ENCODE data around the gene CDK14.

DNA sequence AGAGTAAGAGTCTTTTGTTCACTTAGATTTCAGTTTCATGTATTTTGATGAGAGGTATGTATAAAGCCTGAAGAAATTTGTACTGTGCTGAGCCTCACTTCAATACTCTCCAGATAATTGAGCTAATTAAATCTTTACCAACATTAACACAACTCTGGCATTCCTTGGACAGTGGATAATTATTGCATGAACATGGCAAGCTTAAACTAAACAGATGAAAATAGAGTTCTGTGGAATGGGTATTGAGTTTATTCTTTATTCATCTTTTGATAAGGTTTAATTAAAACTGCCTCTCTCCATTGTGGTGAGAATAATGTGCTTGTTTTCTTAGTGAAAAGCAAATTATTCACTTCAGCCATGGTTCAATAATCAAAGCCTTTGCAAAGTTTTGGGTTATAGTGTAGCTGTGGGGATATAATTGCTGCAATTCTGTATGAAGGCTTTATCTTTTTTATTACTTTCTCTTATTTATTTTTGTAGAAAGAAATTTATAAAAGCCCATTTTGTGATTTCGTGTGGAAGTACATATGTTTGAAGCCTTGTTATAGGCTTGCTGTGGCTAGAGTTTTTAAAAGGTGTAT lies 541.8 kb downstream of the CDK14 start:
- TF ChIP-seq POLR2A (IDR thresholded peaks at IDR 0.05; ENCODE audit: low read depth, low read length) (no peak), RAD51 (IDR thresholded peaks at IDR 0.05) (no peak), SREBF1 (IDR thresholded peaks at IDR 0.05; ENCODE audit: low read length) (no peak), EED (IDR thresholded peaks at IDR 0.05; ENCODE audit: low read depth) (no peak), MEF2A (IDR thresholded peaks at IDR 0.05; ENCODE audit: insufficient read depth, low read depth, low read length) (no peak), MYC (IDR thresholded peaks at IDR 0.05; ENCODE audit: insufficient read depth, insufficient read length, insufficient replicate concordance, low read length, severe bottlenecking) (no peak), BHLHE40 (IDR thresholded peaks at IDR 0.05; ENCODE audit: borderline replicate concordance in 1 of 2, low read depth in 2 of 2, low read length in 1 of 2) (no peak), MYB (IDR thresholded peaks at IDR 0.05; ENCODE audit: borderline replicate concordance, low read depth, low read length) (no peak), HDAC2 (IDR thresholded peaks at IDR 0.05) (no peak)
- TF ChIP-seq, protein P1, sequence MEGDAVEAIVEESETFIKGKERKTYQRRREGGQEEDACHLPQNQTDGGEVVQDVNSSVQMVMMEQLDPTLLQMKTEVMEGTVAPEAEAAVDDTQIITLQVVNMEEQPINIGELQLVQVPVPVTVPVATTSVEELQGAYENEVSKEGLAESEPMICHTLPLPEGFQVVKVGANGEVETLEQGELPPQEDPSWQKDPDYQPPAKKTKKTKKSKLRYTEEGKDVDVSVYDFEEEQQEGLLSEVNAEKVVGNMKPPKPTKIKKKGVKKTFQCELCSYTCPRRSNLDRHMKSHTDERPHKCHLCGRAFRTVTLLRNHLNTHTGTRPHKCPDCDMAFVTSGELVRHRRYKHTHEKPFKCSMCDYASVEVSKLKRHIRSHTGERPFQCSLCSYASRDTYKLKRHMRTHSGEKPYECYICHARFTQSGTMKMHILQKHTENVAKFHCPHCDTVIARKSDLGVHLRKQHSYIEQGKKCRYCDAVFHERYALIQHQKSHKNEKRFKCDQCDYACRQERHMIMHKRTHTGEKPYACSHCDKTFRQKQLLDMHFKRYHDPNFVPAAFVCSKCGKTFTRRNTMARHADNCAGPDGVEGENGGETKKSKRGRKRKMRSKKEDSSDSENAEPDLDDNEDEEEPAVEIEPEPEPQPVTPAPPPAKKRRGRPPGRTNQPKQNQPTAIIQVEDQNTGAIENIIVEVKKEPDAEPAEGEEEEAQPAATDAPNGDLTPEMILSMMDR (IDR thresholded peaks at IDR 0.05 in 2 of 3, conservative IDR thresholded peaks at IDR 0.05 in 1 of 3; ENCODE audit: control insufficient read depth in 2 of 3, extremely low read depth in 1 of 3, insufficient read depth in 1 of 3, low read depth in 3 of 3, low read length in 3 of 3), result no peak
- TF ChIP-seq, protein P2, sequence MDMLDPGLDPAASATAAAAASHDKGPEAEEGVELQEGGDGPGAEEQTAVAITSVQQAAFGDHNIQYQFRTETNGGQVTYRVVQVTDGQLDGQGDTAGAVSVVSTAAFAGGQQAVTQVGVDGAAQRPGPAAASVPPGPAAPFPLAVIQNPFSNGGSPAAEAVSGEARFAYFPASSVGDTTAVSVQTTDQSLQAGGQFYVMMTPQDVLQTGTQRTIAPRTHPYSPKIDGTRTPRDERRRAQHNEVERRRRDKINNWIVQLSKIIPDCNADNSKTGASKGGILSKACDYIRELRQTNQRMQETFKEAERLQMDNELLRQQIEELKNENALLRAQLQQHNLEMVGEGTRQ (IDR thresholded peaks at IDR 0.05; ENCODE audit: borderline replicate concordance, low read depth, low read length), result no peak
- TF ChIP-seq, protein P3, sequence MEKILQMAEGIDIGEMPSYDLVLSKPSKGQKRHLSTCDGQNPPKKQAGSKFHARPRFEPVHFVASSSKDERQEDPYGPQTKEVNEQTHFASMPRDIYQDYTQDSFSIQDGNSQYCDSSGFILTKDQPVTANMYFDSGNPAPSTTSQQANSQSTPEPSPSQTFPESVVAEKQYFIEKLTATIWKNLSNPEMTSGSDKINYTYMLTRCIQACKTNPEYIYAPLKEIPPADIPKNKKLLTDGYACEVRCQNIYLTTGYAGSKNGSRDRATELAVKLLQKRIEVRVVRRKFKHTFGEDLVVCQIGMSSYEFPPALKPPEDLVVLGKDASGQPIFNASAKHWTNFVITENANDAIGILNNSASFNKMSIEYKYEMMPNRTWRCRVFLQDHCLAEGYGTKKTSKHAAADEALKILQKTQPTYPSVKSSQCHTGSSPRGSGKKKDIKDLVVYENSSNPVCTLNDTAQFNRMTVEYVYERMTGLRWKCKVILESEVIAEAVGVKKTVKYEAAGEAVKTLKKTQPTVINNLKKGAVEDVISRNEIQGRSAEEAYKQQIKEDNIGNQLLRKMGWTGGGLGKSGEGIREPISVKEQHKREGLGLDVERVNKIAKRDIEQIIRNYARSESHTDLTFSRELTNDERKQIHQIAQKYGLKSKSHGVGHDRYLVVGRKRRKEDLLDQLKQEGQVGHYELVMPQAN (conservative IDR thresholded peaks at IDR 0.05), result no peak

Data from GM12878 (cell line).